ENCODE measurements around the gene CHM.
"Not testable (repeated sequence)": the region's sequence is repeated elsewhere in the genome, so short reads cannot be mapped to it uniquely, and the experiment has no call there.

GRCh38 chrX:86014959-86015358 lies 32.4 kb downstream of the CHM start:
- not testable (repeated sequence) for TF ChIP-seq POLR2A, CTCF (IDR thresholded peaks at IDR 0.05)

Data from Peyer's patch (tissue), 4 donors.